ENCODE measurements around the gene MADD. TPM values are rescaled to one million over a fixed set of nuclear protein-coding genes. Genes with fewer than 3 reads are reported as not detected.

MADD gene
- total RNA-seq, 2 donors from 2014 or later, result 50.8 to 61.6 TPM

DNA sequence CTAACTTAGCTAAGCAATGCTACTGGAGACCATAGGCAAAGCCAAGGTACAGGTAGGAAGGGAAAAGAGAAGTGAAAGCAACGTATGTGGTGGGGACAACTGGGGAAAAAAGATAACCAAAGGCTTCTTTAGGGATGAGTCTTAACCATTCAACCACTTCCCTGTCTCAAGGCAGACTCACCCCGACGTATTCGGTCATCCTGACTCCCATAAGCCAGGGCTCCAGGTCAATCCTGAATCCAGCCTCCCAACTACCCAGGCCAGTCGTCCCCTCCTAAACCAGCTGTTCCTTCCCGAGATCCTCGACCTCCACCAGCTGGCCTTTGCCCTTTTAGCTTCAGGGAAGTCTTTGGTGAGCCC lies 21.6 kb upstream of the MADD start:
- intact Hi-C loops (cut with DNase I, micrococcal nuclease), result no loop called here

DNA sequence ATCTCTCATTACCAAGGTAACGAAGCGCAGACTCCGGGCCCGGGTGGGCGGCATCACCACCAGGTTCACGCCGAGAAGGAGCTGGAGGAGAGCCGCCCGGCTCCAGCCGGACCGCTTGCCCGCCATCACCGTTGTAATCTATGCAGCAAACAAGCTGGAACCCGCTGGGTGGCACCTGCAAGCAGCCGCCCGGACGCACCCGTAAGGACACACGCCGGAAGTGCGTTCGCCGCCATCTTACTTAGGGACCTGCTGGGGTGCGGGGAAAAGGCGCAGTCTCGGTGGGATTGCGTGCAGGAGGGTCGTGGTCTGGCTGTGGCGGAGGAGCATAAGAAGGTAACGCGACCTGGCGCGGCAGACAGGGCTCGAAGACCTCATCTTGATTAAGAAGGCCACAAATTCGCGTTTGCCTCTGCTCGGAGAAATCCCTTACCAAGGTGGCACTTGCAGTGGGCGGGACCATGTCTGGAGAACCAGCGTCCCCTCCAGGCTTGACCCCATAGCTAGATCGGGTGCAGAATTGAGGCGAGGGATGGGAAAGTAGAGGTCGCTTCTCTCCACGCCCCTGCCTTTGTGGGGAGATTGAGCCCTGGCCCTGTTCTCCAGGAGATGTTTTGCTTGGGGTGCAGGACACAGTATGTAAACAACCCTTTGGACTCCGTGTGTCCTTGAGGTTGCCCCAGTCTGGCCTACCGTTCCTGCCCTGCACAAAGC lies 21.1 kb upstream of the MADD start, which contains the start of gene ACP2:
Gene ACP2 (minus strand): TSS at position 151 of the 714 bp plus-strand sequence. CDS start 25 bp downstream, at position 126.
- DNase-seq, result peak; percentile 88 to 92
- intact Hi-C loops (cut with DNase I, micrococcal nuclease), result no loop called here
- ATAC-seq, result peak; percentile 96

More for the DNA sequence above, 21.6 kb upstream of the MADD start:
- ATAC-seq, result peak; percentile 34
- DNase-seq, result no peak

DNA sequence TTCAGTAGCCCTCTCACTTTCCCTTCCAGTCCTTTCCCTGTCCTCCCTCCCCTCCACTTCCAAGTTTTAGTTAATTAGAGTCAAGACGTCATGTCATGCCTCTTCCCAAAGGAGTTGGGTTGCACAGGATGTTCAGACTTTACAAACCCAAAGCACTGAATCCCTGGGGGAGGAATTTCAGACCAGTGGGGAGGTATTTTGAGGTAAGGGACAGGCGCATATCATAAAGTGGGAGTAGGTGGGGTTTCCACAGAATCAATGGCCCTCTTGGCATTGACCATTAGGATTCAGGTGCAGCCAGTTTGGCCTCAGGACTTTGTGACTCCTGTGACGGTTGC lies 20.6 kb upstream of the MADD start:
- intact Hi-C loops (cut with DNase I, micrococcal nuclease), result no loop called here
- ATAC-seq, result no peak
- no peak for DNase-seq

- DNase-seq, result no peak
- intact Hi-C loops (cut with DNase I, micrococcal nuclease), result no loop called here
- ATAC-seq, result no peak
Observed at GRCh38 chr11:47251751-47252150, 18.2 kb upstream of the MADD start.

GRCh38 chr11:47253660-47254059 lies 16.3 kb upstream of the MADD start:
- DNase-seq (no peak), ATAC-seq (peak; percentile 8)
- intact Hi-C loops (cut with DNase I, micrococcal nuclease), result no loop called here

DNA sequence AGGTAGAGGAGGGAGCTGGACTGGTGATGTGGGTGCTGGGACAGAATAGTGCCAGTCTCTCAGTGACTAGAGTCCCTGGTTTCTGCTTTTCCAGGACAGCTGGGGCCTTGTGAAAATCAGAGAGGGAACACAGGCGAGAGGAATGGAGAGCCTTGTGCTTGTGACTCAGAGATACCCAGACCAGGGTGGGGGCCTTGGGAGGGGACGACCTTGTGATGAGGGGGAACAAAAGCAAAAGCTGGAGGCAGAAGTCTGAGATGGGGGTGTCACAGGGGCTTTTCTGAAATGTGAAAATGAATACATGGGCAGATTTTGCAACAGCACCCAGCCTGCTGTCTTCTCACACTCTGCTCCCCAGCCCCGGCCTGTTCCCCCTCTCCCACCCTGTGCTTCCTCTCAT lies 15.5 kb upstream of the MADD start:
- ATAC-seq, result no peak
- DNase-seq, result no peak

GRCh38 chr11:47256374-47256773 lies 13.6 kb upstream of the MADD start:
- ATAC-seq (no peak), DNase-seq (no peak)
- intact Hi-C loops (cut with DNase I, micrococcal nuclease), result no loop called here

More for the DNA sequence above, 15.5 kb upstream of the MADD start:
- intact Hi-C loops (cut with DNase I, micrococcal nuclease), result no loop called here

DNA sequence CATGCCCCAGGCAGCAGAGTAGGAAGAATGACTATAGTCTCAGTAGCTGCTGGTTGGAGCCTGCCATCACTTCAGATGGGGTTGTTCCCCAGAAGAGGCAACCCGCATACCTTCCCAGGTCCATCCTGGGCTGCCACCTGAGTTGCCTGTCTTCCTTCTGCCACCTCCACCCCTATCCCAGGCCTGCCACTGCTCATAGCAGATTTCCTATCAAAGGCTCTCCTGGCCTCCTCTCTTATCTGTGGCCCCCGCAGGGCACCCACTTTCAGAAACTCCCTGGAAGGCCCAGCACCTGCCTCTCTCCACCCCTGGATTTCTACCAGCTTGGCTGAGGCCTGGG lies 12.8 kb upstream of the MADD start:
- DNase-seq (no peak), ATAC-seq (peak; percentile 1)
- intact Hi-C loops (cut with DNase I, micrococcal nuclease), result no loop called here

- intact Hi-C loops (cut with DNase I, micrococcal nuclease), result no loop called here
- DNase-seq, result peak; percentile 76 to 85
- ATAC-seq, result peak; percentile 65
Observed at GRCh38 chr11:47257517-47258316, 12.2 kb upstream of the MADD start, which contains the start of gene NR1H3. Gene NR1H3 (plus strand): TSS chr11:47257996. CDS start chr11:47259217, 1,221 bp downstream.

DNA sequence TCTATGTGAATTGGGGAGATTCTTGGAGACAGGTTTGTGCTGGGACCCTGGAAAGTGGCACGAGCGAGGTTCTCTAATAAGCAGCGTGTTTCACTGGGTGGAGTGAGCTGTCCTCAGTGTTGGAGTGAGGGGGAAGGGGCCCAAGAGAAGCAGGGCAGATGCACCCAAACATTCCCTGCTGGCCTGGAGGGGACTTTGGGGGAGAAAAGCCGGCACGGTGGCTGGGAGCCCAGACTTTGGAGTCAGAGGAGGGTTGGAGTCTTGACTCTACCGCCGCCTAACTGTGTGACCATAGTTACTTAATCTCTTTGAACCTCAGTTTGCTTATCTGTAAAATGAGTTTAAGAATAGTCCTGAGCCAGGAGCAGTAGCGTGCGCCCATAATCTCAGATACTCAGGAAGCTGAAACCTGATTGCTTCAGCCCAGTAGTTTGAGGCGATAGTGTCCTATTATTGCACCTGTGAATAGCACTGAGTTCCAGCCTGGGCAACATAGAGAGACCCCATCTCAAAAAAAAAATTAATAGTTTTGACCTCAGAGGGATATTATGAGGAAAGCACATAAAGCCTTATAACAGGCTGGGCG lies 11.5 kb upstream of the MADD start:
- intact Hi-C loops (cut with DNase I, micrococcal nuclease), result no loop called here
- ATAC-seq, result no peak
- no peak for DNase-seq

GRCh38 chr11:47259232-47259977 lies 10.5 kb upstream of the MADD start:
- DNase-seq (peak; percentile 75 to 79), ATAC-seq (peak; percentile 84)
- intact Hi-C loops (cut with DNase I, micrococcal nuclease), result no loop called here

DNA sequence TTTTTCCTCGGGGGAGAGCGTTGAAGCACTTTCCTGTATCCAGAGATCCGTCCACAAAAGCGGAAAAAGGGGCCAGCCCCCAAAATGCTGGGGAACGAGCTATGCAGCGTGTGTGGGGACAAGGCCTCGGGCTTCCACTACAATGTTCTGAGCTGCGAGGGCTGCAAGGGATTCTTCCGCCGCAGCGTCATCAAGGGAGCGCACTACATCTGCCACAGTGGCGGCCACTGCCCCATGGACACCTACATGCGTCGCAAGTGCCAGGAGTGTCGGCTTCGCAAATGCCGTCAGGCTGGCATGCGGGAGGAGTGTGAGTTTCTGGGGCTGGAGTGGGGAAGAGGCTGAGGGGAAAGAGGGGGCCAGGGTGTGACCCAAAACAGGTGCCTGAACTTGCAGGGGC lies 9.6 kb upstream of the MADD start:
- no peak for ATAC-seq

DNA sequence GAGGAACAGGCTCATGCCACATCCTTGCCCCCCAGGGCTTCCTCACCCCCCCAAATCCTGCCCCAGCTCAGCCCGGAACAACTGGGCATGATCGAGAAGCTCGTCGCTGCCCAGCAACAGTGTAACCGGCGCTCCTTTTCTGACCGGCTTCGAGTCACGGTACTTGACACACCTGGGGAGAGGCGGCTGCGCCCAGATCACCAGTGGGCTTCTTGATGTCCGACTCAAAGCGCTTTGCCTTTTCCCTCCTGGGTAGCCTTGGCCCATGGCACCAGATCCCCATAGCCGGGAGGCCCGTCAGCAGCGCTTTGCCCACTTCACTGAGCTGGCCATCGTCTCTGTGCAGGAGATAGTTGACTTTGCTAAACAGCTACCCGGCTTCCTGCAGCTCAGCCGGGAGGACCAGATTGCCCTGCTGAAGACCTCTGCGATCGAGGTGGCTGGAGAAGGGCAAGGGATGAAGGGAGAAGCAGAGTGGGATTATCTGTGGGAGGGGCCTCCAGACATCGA lies 8.6 kb upstream of the MADD start:
- DNase-seq (no peak), ATAC-seq (no peak)
- intact Hi-C loops (cut with DNase I, micrococcal nuclease), result loop anchor here in 1 of 2 donors (10.0 kb wide), 1 partner anchor 87 kb away; the partner anchor contains the start of gene ARFGAP2

More for the DNA sequence above, 9.6 kb upstream of the MADD start:
- intact Hi-C loops (cut with DNase I, micrococcal nuclease), result loop anchor here in 1 of 2 donors (10.0 kb wide), 1 partner anchor 86 kb away; the partner anchor contains the start of gene ARFGAP2
- no peak for DNase-seq

DNA sequence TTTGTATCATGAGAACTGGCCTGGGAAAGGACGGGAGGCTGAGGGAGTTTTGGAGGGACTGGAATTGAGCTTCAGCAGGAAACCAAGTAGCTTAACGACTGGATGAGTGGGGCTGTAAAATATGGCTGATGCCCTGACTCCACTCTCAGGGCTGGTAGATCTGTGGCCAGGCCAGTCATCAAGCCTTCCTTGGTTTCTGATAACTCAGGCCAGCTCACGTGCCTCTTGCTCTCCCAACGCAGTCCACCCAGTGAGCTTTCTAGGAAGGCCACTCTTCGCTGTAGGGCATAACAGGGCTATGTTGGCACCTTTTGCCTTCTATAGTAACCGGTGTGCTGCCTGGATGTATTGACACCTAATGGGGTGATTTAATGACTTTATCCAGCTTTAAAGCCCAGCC lies 5.8 kb upstream of the MADD start:
- intact Hi-C loops (cut with DNase I, micrococcal nuclease), result loop anchor here in 1 of 2 donors (10.0 kb wide), 1 partner anchor 89 kb away; the partner anchor contains the start of gene ARFGAP2
- ATAC-seq (no peak), DNase-seq (no peak)

DNA sequence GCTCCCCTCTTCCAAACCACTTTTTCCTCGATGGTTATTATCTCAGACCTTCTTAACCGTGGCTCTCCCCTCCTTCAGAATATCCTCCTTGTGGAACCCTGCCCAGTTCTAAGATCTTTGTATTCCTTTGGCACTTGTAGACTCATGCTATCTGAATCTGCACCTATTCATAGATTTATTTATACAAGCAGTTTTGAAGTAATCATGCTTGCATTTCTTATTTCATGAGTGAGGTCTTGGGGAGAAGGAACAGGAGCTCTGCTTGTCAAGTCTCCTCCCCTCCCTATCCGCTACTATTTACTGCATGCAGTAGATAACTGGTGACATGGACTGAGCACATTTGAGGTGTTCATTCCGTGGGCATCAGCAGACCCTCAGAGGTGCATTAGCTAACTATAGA lies 5.4 kb upstream of the MADD start:
- no peak for ATAC-seq
- intact Hi-C loops (cut with DNase I, micrococcal nuclease), result loop anchor here in 1 of 2 donors (10.0 kb wide), 1 partner anchor 90 kb away; the partner anchor contains the start of gene ARFGAP2
- no peak for DNase-seq

DNA sequence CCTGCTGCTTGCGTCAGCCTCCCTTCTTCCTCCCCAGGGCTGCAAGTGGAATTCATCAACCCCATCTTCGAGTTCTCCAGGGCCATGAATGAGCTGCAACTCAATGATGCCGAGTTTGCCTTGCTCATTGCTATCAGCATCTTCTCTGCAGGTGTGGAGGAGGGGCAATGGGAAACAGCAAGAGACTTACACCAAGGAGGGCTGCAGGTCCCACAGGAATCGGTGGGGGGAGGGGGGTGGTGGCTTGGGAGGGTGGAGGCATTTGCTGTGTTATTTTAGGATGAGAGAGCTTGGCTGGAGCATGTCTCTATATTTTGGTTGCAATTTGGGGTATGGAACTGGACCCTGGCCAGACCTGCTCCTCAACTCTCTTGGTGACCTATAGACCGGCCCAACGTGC lies 2.1 kb upstream of the MADD start:
- intact Hi-C loops (cut with DNase I, micrococcal nuclease), result loop anchor here in 1 of 2 donors (10.0 kb wide), 1 partner anchor 93 kb away; the partner anchor contains the start of gene ARFGAP2
- DNase-seq (no peak), ATAC-seq (no peak)

DNA sequence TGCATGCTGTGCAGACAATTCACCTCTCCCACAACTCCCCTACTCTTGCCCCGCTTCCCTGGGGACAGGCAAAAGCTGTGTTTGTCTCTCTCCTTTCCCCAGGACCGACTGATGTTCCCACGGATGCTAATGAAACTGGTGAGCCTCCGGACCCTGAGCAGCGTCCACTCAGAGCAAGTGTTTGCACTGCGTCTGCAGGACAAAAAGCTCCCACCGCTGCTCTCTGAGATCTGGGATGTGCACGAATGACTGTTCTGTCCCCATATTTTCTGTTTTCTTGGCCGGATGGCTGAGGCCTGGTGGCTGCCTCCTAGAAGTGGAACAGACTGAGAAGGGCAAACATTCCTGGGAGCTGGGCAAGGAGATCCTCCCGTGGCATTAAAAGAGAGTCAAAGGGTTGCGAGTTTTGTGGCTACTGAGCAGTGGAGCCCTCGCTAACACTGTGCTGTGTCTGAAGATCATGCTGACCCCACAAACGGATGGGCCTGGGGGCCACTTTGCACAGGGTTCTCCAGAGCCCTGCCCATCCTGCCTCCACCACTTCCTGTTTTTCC lies 1.4 kb upstream of the MADD start:
- ATAC-seq (no peak), DNase-seq (no peak)
- intact Hi-C loops (cut with DNase I, micrococcal nuclease), result loop anchor here in 1 of 2 donors (10.0 kb wide), 1 partner anchor 94 kb away; the partner anchor contains the start of gene ARFGAP2

Data from left colon (tissue), 2 donors.